T47D (cell line): ENCODE measurements around the gene LRP11.
"Not testable (repeated sequence)": the region's sequence is repeated elsewhere in the genome, so short reads cannot be mapped to it uniquely, and the experiment has no call there.

Experiments used
- DNase-seq, 2 experiments: peaks; one replicate each; pipeline versions ENCODE4 v3.0.0 to v3.0.0-alpha.2; 2011 to 2012; ENCODE audit warnings: low read depth in 1 of 2, low spot score in 1 of 2
- JUND ChIP-seq: IDR thresholded peaks from 2 replicates; pipeline ENCODE4 v1.6.1; 2012; ENCODE audit warnings: low read depth
- in situ Hi-C: cut with HindIII; loops from 2 replicates; pipeline ENCODE4 v1.10.0; 2016; ENCODE audit warnings: low sequenced_read_pairs, low pct_unique_long_range_greater_than_20kb

Gene LRP11

DNA sequence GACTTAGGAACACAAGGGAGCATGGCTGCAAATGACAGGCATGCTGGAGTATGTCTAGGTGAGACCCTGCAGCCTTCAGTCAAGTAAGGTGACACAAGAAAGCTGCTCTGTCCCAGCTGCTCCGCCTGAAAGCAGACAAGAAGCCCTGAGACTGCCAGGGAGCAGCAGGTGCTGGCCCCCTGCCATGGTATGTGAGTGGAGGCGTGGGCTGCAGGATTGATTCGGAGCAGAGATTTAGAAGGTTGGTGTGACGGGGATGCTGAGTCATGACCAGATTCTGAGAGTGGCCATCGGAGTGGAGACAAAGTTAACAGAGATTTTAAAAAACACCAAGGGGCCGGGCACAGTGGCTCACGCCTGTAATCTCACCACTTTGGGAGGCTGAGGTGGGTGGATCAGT lies 17.8 kb downstream of the LRP11 start:
- DNase-seq, result peak in 1 of 2 experiments; percentile 27
- in situ Hi-C loops, result no loop called here
- TF ChIP-seq JUND, result no peak

DNA sequence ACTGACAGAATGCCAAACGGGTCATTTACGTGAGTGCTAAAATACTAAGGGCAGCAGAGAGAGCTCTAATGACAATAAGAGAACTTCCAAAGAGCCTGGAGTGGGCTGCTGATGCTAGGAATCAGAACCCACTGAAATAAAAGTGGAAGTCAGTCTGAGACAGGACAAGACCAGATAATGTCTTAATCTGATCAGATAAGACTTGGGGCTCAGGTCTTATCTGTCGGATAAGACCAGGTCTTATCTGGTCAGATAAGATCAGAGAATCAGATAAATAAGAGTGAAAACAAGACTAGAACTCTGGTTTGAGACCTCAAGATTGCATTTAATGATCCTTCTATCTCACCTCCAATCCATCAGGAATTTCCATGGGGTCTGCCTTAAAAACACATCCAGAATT lies 18.6 kb downstream of the LRP11 start:
- DNase-seq, result no peak
- no peak for TF ChIP-seq JUND
- in situ Hi-C loops, result no loop called here

- no peak for DNase-seq
- TF ChIP-seq JUND, result no peak
- in situ Hi-C loops, result no loop called here
These were observed 19.7 kb downstream of the LRP11 start for GRCh38 chr6:149844480-149844879.

DNA sequence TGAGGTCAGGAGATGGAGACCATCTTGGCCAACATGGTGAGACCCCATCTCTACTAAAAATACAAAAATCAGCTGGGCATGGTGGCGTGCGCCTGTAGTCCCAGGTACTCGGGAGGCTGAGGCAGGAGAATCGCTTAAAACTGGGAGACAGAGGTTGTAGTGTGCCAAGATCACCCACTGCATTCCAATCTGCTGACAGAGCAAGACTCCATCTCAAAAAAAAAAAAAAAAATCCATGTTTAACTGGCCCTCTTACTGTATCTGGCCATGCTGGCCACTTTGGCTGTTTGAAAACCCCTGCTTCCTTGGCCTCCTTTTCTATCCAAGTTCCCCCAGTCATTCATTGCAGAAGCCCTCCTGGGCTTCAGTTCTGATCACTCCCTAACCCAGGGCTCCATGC lies 20.1 kb downstream of the LRP11 start:
- DNase-seq, in situ Hi-C loops: not testable (repeated sequence)

DNA sequence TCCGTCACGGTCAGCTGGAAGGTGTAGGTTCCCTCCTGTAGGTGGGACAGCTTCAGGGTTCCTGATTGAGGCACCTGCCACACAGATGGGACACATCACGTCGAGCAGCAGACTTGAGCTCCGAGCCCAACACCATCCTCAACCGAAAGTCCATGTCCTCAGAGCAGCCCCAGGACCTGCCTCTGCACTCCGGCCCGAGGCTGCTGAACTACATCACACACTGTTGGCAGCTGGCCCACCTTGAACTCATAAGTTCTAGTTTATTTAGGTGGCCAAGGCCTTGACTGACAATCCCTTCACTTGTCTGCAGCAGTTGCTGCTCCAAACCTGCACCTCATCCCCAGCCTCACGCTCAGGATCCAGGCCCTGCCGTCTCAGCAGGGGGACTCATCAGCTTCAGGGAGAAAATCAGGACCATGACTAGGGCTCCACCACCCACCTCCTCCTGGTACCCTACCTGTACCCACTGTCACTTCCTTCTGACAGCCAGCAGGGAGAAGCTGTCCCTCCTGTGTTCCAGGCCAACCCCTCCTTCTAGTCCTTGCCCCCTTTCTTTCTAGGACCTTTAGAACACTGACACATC lies 21.0 kb downstream of the LRP11 start:
- no peak for TF ChIP-seq JUND
- in situ Hi-C loops, result no loop called here
- peak in 1 of 2 experiments; percentile 38 for DNase-seq

DNA sequence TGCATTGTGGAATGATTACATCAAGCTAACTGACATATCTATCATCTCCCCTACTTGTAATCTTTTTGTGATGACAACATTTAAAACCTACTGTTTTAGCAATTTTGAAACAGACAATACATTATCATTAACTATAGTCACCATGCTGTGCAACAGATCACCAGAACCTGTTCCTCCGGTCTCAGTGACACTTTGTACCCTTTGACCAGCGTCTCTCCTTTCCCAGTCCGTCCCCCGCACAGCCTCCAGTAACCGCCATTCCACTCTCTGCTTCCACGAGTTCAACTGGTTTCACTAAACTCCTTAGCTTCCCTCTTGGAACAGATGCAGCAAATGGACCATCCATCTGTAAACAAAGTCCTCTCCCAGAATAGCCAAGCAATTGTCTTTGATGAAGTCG lies 21.8 kb downstream of the LRP11 start:
- DNase-seq, result peak in 1 of 2 experiments; percentile 27
- in situ Hi-C loops, result no loop called here
- TF ChIP-seq JUND, result no peak

GRCh38 chr6:149840345-149841075 lies 23.6 kb downstream of the LRP11 start:
- in situ Hi-C loops, result no loop called here
- TF ChIP-seq JUND, result no peak
- peak; percentile 68 to 81 for DNase-seq

DNA sequence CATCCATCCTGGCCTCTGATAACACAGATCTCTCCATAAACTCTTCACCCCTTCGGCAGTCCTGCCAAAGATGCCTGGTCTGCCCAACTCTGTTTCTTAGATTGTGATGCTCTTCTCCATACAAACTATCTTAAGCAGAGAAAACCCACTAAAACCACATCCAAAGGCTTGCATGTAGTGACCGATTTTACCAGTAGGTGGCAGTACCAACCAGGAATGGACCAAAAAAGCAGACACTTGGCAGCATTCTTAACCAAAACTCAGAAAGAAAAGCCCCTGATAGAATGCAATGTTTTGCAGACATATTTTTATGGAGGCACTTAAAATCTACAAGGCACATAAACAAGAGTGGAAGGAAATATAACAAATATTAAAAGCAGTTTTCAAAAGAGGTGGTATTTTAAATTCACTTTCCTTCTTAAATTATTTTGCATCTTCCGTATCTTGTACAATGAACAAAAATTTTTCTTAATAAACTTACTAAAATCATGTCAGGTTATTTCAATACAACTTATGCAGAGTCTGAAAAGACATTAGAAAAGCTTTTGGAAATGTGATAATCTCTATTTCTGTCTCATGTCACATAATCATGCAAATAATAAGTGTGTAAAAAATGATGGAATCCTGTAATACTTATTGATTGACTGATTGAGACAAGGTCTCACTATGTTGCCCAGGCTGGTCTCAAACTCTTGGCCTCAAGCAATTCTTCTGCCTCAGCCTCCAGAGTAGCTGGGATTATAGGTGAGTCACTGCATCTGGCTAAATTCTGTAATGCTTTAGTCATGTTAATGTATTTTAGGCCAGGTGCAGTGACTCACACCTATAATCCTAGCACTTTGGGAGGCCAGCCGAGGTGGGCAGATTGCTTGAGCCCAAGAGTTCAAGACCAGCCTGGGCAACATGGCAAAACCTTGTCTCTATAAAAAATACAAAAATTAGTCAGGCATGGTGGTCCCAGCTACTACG lies 29.4 kb downstream of the LRP11 start:
- no peak for TF ChIP-seq JUND
- in situ Hi-C loops, result no loop called here
- DNase-seq, result peak in 1 of 2 experiments; percentile 58

- in situ Hi-C loops, result no loop called here
- no peak for TF ChIP-seq JUND
- no peak for DNase-seq
These were observed 30.5 kb downstream of the LRP11 start for GRCh38 chr6:149833651-149834050.

DNA sequence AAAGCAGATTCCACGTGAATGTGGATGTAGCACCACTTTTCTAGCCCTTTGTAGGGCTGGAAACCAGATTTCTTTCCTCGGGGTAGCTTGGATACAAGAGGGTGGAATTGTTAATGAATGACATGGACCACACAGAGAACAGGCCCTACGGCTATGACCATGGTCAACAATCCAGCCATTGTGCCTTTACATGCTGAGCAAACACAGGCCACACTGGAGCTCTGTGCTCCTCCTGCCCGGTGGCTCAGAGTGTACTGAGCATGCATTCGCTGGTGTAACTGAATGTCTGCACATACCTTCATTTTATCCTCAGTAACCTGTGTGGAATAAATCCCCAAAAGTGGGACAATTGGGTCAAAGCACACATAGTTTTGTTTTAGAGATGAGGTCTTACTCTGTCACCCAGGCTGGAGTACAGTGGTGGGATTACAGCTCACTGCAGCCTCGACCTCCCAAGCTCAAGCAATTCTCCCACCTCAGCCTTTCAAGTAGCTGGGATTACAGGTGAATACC lies 32.8 kb downstream of the LRP11 start:
- in situ Hi-C loops, result no loop called here
- peak in 1 of 2 experiments; percentile 66 for DNase-seq
- TF ChIP-seq JUND, result no peak

DNA sequence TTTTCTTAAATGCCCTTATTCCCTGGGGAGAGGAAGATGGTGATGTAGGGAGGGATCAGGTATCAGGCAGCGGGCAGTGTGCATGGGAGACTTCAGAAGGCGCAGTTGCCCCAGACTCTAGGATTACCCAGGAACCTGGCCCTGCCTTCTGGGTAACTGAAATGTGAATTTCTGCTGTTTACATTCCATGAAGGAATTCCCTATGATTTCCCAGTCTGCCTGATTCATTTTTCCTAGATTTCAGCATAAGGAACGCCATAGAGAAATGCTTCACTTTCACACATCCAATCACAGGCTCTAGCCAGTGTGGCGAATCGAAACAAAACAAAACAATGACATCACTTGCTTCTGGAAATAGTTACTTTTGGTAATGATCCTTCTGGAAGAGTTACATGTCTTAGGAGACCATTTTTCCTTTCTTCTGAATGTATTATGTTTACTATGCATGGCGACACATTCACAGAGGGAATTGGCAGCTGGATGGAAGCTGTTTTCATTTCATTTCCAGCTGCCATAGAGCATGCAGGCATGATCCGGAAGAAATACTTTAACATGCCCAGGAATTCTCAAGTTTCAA lies 33.3 kb downstream of the LRP11 start:
- in situ Hi-C loops, result no loop called here
- DNase-seq, result no peak
- no peak for TF ChIP-seq JUND

- in situ Hi-C loops, result no loop called here
- TF ChIP-seq JUND, result no peak
- DNase-seq, result no peak
These were observed 38.9 kb downstream of the LRP11 start for GRCh38 chr6:149825292-149825691.
